Urothelium cell line (cell line): ENCODE measurements around the gene RIPPLY2.
A peak's percentile ranks its signal among the peaks of the same experiment; 100 is the strongest.

ENCODE experiments used
- DNase-seq: peaks from one replicate; pipeline ENCODE4 v3.0.0; 2011; ENCODE audit warnings: low spot score, mixed read lengths
- FAIRE-seq: peaks from 2 replicates; lab custom pipeline; 2011; peaks lifted over from hg19 to GRCh38; lab: Jason Lieb, UNC

RIPPLY2 gene

DNA sequence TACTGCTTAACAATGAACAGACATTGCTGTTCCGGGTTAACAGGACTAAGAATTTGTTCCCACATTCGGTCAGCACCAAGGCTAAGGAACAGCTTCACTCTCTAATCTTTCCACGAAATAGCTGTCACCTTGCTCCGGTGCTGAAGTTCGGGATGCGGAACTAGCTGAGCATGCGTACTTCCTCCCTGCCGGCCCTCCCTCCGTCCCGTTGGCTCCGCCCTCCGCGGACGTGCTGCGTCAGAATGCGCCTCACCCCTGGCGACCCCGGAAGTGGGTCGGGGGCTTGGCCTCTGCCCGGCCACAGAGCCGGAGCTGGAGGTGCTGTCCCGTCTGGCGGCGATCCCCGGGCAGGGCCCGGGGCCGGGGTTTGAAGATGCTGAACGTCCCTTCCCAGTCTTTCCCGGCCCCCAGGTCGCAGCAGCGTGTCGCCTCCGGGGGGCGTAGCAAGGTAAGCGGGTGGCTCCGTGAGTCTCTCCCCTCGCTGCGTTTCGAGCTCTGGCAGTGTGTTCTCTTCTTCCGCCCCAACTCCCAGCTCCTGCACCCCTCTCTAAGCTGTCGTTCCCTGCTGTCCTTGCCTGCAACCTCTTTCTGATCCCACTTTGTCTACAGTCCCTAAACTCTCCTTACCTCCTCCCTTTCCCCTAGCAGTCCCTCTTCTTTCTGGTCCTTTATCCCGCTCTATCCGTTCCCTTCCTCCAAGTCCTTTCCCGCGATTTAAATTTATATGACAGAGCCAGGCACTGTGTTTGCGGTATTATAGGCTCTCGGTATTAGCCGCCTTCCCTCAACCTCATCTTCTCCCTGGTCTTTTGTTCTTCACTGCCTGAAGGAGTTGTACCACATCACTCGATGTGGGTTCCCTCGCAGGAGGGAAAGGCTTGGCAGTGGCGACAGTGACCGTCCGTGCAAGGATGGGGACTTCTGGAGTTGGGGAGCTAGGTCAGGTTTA, 6.5 kb downstream of the RIPPLY2 start, which contains the start of gene CYB5R4:
CYB5R4 (plus strand) TSS at position 280 of the 949 bp plus-strand sequence; CDS start at position 374, 94 bp downstream.
- peak; percentile 83 for FAIRE-seq
- DNase-seq = peak; percentile 93

DNA sequence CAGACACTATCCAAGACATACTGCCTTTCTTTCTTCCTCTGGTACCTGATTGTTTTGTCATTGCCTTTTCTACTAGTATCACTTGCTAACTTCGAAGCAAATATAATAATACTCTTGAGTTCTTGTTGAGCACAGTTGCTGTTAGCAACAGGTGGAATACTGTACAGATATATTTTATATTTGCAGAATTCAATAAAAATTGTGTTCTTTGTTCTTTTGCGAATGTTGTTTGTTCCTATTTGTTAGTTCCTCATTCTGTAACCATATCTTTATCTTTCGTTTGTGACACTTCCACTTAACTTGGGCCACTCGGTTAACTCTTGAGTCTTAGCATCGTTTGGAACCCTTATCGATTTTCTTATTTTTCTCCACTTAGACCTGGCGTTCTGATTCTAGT, 7.2 kb downstream of the RIPPLY2 start:
- no peak for FAIRE-seq
- no peak for DNase-seq

DNA sequence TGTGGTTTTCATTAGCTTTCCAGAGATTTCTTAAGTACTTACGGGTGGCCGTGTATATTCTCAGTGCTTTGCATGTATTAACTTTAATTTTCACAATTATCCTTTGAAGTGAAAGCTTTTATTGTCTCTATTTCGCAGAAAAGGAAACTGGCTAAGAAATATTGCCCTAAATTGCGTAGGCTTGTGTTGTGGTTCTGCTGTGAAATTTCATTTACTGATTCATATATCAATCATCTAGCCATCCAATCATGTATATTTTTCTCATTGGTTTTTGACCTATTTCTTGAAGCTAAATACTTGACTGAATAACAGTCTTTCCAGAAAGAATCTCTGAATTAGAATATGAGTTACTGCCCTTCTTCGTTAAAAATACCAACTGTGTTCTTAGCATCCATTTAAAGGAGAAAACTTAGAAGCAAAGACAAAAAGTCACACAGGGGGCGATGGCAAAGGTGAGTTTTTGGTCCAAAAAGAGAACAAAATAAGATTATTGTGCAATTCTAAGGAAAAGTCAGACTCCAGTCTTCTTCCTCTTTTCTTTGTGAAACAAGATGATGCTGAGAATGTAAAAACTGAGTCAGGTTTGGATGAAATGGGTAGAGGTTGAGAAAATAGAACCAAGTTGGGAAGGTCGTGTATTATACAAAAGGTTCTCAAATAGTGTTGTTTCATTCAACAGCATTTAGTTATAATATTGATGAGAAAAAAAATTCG, 7.8 kb downstream of the RIPPLY2 start:
- no peak for FAIRE-seq
- DNase-seq = no peak

DNA sequence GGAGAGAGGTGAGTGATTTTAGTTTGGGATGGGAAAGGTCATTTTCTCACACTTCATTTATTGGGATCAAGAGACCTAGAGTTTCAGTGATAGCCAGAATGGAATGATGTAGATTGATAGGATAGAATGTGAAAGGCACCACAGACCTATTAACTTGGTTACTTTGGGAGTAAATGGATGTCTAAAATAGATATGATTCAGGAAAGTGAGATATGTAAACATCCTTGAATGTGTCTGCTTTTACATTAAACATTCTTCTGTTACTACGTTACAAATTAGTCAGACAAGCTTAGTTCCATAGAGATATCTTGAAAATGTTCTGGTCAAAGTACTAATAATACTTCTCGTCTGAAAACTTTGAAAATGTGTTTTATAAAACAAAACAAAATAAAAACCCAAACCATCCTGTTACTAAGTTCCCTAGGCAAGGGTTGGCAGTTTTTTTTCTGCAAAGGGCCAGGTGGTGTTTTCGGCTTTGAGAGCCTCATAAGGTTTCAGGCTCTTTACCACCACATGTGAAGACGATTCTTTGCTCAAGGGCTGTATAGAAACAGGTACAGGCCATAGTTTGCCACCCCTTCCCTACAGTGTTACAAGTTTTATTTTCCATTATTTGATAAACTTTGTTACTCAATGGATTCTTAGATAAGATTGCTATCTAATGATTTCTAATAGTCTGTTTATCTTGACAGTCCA, 9.8 kb downstream of the RIPPLY2 start:
- no peak for DNase-seq
- no peak for FAIRE-seq

DNA sequence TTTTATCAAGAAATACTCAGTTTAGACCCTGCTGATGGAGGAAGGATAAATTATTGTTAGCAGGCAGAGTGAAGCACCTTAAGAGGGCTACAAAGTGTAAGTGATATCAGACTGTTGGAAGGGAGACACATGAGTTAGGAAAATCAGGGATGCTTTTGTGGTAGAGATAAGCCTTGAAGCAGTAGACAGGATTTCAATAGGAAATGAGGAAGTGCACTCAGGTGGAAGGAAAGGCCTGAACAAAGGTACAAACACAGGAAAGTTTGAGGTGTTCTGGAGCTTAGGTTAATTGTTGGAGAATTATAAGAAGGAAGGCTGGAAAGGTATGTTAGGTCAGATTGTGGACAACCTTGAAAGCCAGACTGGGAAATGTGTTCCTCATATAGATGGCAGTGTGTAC, 13.9 kb downstream of the RIPPLY2 start:
- FAIRE-seq = no peak
- no peak for DNase-seq

DNA sequence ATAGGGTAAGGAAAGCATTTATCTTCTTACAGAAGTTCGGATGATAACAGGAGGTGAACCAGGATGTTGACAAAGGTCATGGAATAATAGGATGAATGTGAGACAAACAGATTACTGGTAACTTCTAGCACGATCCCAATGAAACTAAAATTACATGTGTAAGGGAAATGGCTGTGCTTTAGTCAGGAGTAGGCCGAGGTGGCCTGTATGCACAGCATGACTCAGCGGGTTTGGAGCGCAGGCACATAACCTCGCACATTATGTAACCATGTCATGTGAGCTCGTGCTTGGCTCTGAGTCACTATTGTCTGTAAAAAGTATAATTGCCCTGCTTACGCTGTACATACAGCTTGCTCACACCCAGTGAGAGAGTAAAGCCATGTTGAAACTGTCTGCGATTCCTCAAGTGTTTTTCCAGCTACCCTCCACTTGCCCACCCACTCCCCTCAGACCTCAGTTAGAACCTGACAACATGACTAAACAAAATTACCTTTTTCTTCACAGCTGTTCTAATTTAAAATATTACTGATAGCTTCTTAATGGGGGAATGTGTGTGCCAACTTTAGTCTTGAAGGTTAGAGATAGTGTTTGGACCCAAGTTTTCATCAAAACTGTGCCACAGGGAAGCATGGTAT, 14.5 kb downstream of the RIPPLY2 start:
- peak; percentile 32 for DNase-seq

DNA sequence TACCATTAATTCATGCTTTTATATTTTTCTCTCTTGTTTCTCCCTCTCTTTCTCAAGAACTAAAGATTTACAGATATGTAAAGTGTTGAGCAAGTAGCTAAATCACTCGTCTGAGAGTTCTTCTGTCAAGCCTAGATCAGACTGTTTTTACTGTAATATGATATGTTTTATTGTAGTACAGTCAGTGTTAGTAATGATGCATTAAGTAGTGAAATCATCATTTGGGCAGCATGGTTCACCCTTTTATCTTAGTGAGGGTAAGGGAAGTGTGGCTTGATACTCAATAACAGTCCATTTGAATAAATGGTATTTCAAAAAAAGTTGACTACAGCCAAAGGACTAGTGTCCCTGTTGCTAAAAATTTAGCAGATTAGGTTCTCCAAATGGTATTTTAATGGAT, 15.5 kb downstream of the RIPPLY2 start:
- FAIRE-seq (no peak), DNase-seq (no peak)

More for the DNA sequence above, 14.5 kb downstream of the RIPPLY2 start:
- no peak for FAIRE-seq

DNA sequence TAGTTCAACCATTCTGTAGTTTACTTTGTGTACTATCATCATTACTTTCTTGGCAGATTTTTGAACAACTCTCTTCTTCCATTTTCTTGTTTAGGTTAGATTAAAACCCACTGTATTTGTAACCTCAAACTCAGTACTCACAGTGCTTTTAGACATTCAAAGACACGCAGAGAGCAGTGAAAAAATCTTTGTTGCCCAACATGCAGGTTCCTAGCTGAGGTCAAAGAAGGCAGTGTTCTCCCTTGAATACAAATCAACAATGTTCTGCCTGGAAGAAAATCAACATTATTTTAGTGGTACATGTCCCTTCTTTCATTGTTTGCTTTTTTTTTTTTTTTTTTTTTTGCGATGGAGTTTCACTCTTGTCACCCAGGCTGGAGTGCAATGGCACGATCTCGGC, 17.5 kb downstream of the RIPPLY2 start:
- DNase-seq (no peak), FAIRE-seq (no peak)

DNA sequence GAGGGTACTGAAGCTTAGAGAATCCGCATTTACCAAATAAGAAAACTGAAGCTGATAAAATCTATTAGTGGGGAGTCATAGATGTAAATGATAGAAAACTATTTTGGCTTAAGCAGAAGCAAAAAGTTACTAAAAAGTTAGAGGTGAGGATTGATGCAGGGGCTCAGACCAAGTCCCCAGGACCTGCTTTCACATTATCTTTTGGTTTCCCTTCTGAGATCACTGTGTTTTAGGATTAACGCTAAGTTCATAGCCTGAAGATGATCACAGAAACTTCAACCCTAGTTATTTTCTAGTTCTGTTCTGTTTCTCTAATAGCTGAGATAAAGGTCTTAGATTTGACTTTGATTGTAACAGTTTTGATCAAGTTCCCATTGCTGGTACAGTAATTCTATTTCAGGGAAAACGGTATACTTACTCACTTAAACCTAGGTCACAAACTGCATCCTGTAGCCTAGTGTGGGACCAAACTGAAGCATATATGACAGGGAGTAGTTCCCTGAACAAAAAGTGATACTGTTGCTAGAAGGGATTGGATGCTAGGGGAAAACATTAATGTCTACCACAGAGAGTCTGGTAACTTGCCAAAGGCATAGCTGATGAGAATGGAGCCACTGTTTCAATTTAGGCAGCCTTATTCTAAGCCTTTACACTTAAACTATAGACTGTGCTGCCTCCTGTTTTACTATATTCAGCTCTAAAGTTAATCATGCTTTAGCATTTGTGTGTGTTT, 19.4 kb downstream of the RIPPLY2 start:
- no peak for FAIRE-seq
- no peak for DNase-seq

DNA sequence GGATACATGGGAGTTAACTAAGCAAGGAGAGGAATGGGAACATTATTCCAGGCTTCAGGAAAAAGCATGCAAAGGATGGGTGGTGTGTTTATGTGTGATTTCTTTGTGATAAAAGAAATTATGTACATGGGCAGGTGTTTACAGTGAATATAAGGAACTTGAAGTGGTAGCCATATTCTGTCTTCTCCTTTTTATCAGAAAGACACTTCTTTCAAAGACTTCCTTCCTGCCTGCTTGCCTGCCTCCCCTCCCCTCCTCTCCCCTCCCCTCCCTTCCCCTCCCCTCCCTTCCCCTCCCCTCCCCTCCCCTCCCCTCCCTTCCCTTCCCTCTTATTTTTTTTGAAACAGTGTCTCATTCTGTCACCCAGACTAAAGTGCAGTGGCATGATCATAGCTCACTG, 20.7 kb downstream of the RIPPLY2 start:
- DNase-seq (no peak), FAIRE-seq (no peak)

DNA sequence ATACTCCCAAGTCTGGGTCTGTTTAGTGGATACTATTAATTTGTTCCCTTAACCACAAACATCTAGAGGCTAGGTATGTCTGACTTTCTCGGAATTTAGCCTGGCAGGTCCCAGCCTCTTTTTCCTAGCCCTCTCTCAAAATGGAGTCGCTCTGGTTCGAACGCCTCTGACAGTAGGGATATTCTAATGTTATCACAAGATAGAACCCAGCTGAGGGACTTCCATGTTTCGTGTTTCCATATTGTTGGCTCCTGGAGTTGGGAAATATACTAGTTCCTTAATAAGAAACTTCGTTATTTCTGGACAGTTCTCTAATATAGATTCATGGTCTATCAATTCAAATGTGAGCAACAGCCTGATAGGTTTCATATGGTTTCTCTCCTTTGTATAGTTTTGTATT, 22.7 kb downstream of the RIPPLY2 start:
- FAIRE-seq = no peak
- no peak for DNase-seq

DNA sequence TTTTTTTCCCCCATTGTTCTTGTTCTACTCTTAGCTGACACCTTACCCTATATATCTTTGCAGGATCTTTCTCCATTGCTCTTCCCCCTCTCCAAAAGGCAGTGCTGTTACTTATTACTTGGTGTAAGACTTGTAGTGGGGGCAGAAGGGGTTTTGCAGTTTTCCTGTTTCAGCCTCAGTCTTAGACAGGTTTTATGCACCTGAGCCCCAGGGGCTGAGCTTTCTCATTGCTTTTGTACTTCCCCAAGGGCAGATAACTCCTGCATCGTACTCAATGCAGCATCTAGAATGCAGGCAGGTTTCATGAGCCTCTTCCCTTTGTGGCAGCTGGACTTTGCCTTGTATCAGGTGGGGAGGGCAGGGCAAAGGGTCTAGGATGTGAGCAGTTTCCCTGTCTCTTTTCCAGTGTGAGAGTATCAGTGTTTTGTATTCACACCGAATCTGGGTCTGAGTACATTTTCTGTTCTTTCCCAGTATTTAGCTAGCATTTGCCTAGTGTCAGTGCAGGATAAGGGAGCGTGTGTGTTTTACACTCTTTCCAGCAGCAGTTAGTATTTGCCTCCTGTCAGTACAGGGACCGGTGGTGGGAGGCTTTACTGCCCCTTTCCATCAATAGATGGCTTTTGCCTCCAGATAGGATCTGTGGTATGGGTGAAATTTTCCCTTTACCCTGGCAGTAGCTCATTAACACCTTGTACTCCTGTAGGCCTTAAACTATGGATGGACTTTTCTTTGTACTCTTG, 25.9 kb downstream of the RIPPLY2 start:
- FAIRE-seq = no peak
- DNase-seq = no peak

DNA sequence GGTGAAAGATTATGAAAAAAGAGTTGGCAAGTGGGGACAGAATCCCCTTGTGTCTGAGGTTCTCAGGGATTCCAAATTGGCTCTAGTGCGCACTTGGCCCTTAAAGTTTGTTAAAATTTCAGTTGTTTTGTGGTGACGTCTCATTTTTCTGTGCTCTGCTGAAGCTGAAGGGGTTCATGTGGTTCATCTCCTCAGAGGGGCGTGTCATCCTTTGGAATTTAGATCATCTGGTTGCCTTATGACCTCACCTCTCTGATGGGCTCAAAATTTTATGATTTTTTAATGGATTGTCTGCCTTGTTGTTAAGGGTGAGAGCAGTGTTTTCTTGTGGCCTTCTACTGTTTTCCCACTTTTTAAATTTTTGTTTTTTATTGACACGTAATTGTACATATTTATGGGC, 26.6 kb downstream of the RIPPLY2 start:
- DNase-seq (no peak), FAIRE-seq (no peak)

DNA sequence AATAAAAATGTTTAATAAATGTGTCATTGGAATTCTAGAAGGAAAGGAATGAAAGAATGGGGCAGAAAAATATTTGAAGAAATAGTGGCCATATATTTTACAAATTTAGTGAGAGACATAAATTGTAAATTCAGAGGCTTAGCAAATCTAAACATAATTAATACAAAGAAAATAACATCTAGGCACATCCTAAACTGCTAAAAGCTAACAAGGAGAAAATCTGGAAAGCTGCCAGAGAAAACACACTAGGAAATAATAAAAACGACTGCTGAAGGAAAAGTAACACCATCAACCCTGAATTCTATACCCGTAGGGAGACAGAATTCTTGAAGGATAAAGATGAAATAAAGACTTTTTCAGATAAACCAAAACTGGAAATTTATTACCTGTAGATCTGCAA, 30.1 kb downstream of the RIPPLY2 start:
- no peak for DNase-seq
- FAIRE-seq = no peak

DNA sequence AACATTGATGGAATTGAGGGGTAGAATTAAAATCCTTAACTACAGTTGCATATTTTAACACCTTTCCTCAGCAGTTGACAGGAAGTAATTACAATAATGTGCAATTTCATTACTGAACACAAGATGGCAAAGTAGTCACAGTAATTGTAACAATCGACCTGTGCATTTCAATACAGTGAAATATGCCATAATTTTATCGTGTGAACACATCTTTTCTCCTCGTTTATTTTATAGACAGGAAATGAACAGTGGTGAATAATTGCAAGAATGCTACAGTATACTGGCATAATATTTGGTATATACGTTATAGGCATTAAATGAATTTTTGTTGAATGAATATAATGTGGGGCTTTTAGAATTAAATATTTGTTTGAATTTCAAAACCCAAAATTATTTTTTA, 31.4 kb downstream of the RIPPLY2 start:
- FAIRE-seq (no peak), DNase-seq (peak; percentile 8)

DNA sequence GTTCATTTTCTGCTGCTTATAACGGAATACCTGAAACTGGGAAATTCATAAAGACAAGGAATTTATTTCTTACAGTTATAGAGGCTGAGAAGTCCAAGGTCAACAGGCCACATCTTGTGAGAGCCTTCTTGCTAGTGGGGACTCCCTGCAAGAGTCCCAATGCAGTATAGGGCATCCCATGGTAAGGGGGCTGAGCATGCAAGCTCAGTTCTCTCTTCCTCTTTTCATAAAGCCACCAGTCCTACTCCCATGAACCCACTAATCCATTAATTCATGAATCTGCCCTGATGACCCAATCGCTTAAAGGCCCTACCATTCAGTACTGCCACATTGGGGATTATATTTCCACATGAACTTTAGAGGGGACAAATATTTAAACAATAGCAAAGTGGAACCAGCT, 32.8 kb downstream of the RIPPLY2 start:
- DNase-seq = no peak
- no peak for FAIRE-seq

DNA sequence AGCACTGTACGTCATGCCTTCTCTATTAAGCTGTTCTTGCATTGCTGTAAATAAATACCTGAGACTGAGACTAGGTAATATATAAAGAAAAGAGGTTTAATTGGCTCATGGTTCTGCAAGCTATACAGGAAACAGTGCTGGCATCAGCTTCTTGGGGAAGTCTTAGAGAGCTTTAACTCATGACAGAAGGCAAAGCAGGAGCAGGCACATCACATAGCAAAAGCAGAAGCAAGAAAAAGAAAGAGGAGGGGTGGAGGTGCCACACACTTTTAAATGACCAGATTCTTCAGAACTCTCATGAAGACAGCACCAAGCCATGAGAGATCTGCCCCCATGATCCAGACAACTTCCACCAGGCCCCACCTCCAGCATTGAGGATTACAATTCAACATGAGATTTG, 36.5 kb downstream of the RIPPLY2 start:
- DNase-seq = no peak
- no peak for FAIRE-seq

DNA sequence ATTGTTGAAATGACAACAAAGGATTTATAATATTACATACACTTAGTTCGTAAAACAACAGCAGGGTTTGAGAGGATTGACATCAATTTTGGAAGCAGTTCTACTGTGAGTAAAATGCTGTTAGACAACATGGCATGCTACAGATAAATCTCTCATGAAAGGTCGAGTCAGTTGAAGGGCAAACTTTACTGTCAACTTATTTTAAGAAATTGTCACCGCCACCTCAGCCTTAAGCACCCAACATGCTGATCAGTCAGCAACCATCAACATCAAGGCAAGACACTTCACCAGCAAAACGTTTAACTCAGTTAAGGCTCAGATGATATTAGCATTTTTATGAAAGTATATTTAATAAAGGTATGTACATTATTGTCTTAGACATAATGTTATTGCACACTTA, 37.4 kb downstream of the RIPPLY2 start:
- no peak for FAIRE-seq
- no peak for DNase-seq

DNA sequence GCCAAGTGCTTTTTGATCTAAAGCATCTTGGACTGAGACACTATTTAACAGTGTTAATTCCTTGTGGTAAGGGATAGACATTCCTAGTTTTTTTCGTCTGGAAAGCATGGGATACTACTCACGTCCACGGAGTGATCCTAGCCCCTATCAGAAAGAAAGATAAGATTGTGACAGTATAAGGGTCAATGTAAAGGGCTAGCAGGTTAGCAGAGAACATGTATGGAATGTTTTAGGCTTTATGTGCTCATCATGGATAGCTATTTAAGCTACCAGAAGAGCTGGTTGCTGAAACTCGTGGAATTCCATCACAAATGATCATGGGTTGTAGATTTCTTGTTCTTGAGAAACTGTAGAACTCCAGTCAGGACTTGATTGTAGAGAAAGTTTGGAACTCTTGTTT, 38.4 kb downstream of the RIPPLY2 start:
- DNase-seq (no peak), FAIRE-seq (no peak)

DNA sequence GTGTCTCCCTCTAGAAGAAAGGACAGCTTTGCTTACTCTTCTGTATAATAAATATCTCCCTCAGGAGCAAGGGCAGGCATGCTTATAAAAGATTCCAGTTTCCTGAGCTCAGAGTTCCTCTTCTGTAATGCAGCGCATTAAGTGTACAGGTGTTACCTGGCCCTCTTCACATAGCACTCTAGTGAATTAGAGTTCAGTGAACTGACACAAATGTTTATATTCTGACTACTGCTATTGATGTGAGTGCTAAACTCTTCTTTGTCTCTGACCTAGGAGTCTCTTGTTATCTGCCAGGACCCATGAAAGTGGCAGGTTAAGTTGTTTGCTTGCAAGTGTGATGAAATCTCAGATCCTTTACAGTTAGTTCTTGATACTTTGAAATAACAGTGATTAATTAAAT, 39.9 kb downstream of the RIPPLY2 start:
- no peak for FAIRE-seq

More for the DNA sequence above, 39.9 kb downstream of the RIPPLY2 start:
- DNase-seq = no peak
